K562 (cell line): ENCODE data around the gene NCAPD2. TPM values are rescaled to one million over a fixed set of nuclear protein-coding genes. Genes with fewer than 3 reads are reported as not detected.

Experiments
- DACH1 ChIP-seq: fragments of 450-650 bp; IDR thresholded peaks from 2 replicates; pipeline ENCODE4 v1.6.1; 2018; ENCODE audit not compliant: partially characterized antibody
- DMBX1 ChIP-seq: fragments of 250-450 bp; sonication (Bioruptor Pico); IDR thresholded peaks from 2 replicates; pipeline ENCODE4 v1.8.0; 2022; ENCODE audit warnings: inconsistent platforms, mild to moderate bottlenecking, moderate library complexity, borderline replicate concordance
- ELF4 ChIP-seq: fragments of 450-650 bp; formaldehyde crosslinking; IDR thresholded peaks from 2 replicates; pipeline ENCODE4 v1.4.0; 2022; ENCODE audit warnings: missing genetic modification characterization
- HIVEP1 ChIP-seq: fragments of 250-450 bp; sonication (Bioruptor Pico); IDR thresholded peaks from 2 replicates; pipeline ENCODE4 v1.4.0; 2020; ENCODE audit warnings: mild to moderate bottlenecking
- KAT8 ChIP-seq: fragments of 450-650 bp; IDR thresholded peaks from 2 replicates; pipeline ENCODE4 v1.6.1; 2016; ENCODE audit warnings: low read depth, mild to moderate bottlenecking
- MCM5 ChIP-seq: fragments of 450-650 bp; IDR thresholded peaks from 2 replicates; pipeline ENCODE4 v1.6.1; 2016; ENCODE audit warnings: low read depth
- MEIS2 ChIP-seq: fragments of 450-650 bp; IDR thresholded peaks from 2 replicates; pipeline ENCODE4 v1.6.1; 2014; ENCODE audit warnings: mild to moderate bottlenecking; ENCODE audit not compliant: partially characterized antibody
- MYC ChIP-seq, 2 experiments: fragments of 250-450 bp in 1 of 2; sonication (Bioruptor Pico) in 1 of 2; IDR thresholded peaks; 2 replicates each; pipeline versions ENCODE4 v1.5.1 to v1.6.1; 2012 to 2021; ENCODE audit warnings: low read depth in 2 of 2, borderline replicate concordance in 1 of 2, improper control_type of control experiment in 1 of 2, low read length in 1 of 2, mild to moderate bottlenecking in 1 of 2, moderate library complexity in 1 of 2
- RBM14 ChIP-seq: fragments of 200-400 bp; formaldehyde crosslinking; IDR thresholded peaks from 2 replicates; pipeline ENCODE4 v1.6.1; 2018; ENCODE audit warnings: low read depth, mild to moderate bottlenecking, low read length, moderate library complexity, borderline replicate concordance; ENCODE audit not compliant: insufficient read depth
- SRSF3 ChIP-seq: fragments of 200-400 bp; formaldehyde crosslinking; IDR thresholded peaks from 2 replicates; pipeline ENCODE4 v1.6.1; 2016; ENCODE audit warnings: mild to moderate bottlenecking, low read length, moderate library complexity; ENCODE audit not compliant: insufficient read depth
- ZNF561 ChIP-seq: fragments of 450-650 bp; formaldehyde crosslinking; conservative IDR thresholded peaks from 2 replicates; pipeline ENCODE4 v1.4.0; 2020; ENCODE audit warnings: mild to moderate bottlenecking, moderate library complexity
- polyA plus RNA-seq, 8 experiments: library from polyadenylated mRNA; depleted of rRNA in 4 of 8; stranded (reverse) in 5 of 8; unstranded in 3 of 8; fragments of >200 nt; fragmentation: Nextera tagmentation in 2 of 8; fragmentation: Illumina TruSeq in 1 of 8; extraction: Ambion mirVana in 2 of 8; extraction: Trizol in 1 of 8; gene quantifications; 2 replicates each; pipeline versions ENCODE4 v1.2.1 to v1.2.3, GENCODE V29; 2011 to 2014; ENCODE audit warnings: inconsistent platforms in 1 of 8, missing spikeins in 1 of 8
- total RNA-seq, 7 experiments: library from RNA; depleted of rRNA in 6 of 7; stranded (reverse); fragments of >200 nt in 6 of 7; fragmentation: Illumina TruSeq in 2 of 7; extraction: Trizol in 2 of 7; gene quantifications; 2 replicates each; pipeline versions ENCODE4 v1.2.1 to v1.2.3, GENCODE V29; 2011 to 2021; ENCODE audit warnings: low replicate concordance in 1 of 7
- TF ChIP-seq, protein P1 (sequence below), 2 experiments: fragments of 450-650 bp; formaldehyde crosslinking in 1 of 2; IDR thresholded peaks; 2 replicates each; pipeline versions ENCODE4 v1.4.0 to v1.6.1; 2014 to 2020; ENCODE audit warnings: mild to moderate bottlenecking in 2 of 2, borderline replicate concordance in 1 of 2, low read depth in 1 of 2
- TF ChIP-seq, protein P2 (sequence below): fragments of 450-650 bp; IDR thresholded peaks from 2 replicates; pipeline ENCODE4 v1.6.1; 2017; ENCODE audit warnings: antibody characterized with exemption
- TF ChIP-seq, protein P3 (sequence below): fragments of 200-400 bp; formaldehyde crosslinking; IDR thresholded peaks from 2 replicates; pipeline ENCODE4 v1.6.1; 2017; ENCODE audit warnings: mild to moderate bottlenecking, low read depth, low read length, moderate library complexity

NCAPD2 gene
- total and polyA plus RNA-seq, 9 of the 15 experiments (the other 6 are each of a cell fraction or from before 2014, with no cell fraction given), result 16.9 to 93.7 (median 68.3) TPM

DNA sequence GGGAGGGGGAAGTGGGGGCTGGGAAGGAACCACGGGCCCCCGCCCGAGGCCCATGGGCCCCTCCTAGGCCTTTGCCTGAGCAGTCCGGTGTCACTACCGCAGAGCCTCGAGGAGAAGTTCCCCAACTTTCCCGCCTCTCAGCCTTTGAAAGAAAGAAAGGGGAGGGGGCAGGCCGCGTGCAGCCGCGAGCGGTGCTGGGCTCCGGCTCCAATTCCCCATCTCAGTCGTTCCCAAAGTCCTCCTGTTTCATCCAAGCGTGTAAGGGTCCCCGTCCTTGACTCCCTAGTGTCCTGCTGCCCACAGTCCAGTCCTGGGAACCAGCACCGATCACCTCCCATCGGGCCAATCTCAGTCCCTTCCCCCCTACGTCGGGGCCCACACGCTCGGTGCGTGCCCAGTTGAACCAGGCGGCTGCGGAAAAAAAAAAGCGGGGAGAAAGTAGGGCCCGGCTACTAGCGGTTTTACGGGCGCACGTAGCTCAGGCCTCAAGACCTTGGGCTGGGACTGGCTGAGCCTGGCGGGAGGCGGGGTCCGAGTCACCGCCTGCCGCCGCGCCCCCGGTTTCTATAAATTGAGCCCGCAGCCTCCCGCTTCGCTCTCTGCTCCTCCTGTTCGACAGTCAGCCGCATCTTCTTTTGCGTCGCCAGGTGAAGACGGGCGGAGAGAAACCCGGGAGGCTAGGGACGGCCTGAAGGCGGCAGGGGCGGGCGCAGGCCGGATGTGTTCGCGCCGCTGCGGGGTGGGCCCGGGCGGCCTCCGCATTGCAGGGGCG, 40.2 kb downstream of the NCAPD2 start, which contains the start of gene GAPDH (continued):
- TF ChIP-seq, protein P1, sequence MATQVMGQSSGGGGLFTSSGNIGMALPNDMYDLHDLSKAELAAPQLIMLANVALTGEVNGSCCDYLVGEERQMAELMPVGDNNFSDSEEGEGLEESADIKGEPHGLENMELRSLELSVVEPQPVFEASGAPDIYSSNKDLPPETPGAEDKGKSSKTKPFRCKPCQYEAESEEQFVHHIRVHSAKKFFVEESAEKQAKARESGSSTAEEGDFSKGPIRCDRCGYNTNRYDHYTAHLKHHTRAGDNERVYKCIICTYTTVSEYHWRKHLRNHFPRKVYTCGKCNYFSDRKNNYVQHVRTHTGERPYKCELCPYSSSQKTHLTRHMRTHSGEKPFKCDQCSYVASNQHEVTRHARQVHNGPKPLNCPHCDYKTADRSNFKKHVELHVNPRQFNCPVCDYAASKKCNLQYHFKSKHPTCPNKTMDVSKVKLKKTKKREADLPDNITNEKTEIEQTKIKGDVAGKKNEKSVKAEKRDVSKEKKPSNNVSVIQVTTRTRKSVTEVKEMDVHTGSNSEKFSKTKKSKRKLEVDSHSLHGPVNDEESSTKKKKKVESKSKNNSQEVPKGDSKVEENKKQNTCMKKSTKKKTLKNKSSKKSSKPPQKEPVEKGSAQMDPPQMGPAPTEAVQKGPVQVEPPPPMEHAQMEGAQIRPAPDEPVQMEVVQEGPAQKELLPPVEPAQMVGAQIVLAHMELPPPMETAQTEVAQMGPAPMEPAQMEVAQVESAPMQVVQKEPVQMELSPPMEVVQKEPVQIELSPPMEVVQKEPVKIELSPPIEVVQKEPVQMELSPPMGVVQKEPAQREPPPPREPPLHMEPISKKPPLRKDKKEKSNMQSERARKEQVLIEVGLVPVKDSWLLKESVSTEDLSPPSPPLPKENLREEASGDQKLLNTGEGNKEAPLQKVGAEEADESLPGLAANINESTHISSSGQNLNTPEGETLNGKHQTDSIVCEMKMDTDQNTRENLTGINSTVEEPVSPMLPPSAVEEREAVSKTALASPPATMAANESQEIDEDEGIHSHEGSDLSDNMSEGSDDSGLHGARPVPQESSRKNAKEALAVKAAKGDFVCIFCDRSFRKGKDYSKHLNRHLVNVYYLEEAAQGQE (IDR thresholded peaks at IDR 0.05; ENCODE audit: borderline replicate concordance), result no peak
- TF ChIP-seq, protein P1 (CRISPR knock-in tag; IDR thresholded peaks at IDR 0.05; ENCODE audit: low read depth), result no peak
- no peak for TF ChIP-seq SRSF3
- no peak for TF ChIP-seq DMBX1
- no peak for TF ChIP-seq ZNF561 (CRISPR knock-in tag)
- TF ChIP-seq MYC (IDR thresholded peaks at IDR 0.05; ENCODE audit: low read depth, low read length), result peak; percentile 86
- peak; percentile 46; the same call in 1 of the 2 replicates for TF ChIP-seq MYC (CRISPR knock-in tag; IDR thresholded peaks at IDR 0.05; ENCODE audit: borderline replicate concordance, low read depth)
- peak; percentile 64; the same call in 1 of the 2 replicates for TF ChIP-seq RBM14
- TF ChIP-seq, protein P2, sequence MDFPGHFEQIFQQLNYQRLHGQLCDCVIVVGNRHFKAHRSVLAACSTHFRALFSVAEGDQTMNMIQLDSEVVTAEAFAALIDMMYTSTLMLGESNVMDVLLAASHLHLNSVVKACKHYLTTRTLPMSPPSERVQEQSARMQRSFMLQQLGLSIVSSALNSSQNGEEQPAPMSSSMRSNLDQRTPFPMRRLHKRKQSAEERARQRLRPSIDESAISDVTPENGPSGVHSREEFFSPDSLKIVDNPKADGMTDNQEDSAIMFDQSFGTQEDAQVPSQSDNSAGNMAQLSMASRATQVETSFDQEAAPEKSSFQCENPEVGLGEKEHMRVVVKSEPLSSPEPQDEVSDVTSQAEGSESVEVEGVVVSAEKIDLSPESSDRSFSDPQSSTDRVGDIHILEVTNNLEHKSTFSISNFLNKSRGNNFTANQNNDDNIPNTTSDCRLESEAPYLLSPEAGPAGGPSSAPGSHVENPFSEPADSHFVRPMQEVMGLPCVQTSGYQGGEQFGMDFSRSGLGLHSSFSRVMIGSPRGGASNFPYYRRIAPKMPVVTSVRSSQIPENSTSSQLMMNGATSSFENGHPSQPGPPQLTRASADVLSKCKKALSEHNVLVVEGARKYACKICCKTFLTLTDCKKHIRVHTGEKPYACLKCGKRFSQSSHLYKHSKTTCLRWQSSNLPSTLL, result no peak
- TF ChIP-seq, protein P3, sequence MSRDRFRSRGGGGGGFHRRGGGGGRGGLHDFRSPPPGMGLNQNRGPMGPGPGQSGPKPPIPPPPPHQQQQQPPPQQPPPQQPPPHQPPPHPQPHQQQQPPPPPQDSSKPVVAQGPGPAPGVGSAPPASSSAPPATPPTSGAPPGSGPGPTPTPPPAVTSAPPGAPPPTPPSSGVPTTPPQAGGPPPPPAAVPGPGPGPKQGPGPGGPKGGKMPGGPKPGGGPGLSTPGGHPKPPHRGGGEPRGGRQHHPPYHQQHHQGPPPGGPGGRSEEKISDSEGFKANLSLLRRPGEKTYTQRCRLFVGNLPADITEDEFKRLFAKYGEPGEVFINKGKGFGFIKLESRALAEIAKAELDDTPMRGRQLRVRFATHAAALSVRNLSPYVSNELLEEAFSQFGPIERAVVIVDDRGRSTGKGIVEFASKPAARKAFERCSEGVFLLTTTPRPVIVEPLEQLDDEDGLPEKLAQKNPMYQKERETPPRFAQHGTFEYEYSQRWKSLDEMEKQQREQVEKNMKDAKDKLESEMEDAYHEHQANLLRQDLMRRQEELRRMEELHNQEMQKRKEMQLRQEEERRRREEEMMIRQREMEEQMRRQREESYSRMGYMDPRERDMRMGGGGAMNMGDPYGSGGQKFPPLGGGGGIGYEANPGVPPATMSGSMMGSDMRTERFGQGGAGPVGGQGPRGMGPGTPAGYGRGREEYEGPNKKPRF, result no peak
- no peak for TF ChIP-seq KAT8
- no peak for TF ChIP-seq DACH1
- TF ChIP-seq HIVEP1 (CRISPR knock-in tag), result no peak
- no peak for TF ChIP-seq ELF4 (CRISPR knock-in tag)
- TF ChIP-seq MEIS2, result no peak
- no peak for TF ChIP-seq MCM5
